Hematopoietic multipotent progenitor cell treated with erythropoietin and hydrocortisone succinate and interleukin-3 and kit ligand, for 15 days (in vitro differentiated cells): ENCODE results near the gene ZNF688.

Experiments
- DNase-seq: peaks from one replicate; pipeline ENCODE4 v3.0.0-alpha.2; 2015; ENCODE audit warnings: low spot score

ZNF688 gene

DNA sequence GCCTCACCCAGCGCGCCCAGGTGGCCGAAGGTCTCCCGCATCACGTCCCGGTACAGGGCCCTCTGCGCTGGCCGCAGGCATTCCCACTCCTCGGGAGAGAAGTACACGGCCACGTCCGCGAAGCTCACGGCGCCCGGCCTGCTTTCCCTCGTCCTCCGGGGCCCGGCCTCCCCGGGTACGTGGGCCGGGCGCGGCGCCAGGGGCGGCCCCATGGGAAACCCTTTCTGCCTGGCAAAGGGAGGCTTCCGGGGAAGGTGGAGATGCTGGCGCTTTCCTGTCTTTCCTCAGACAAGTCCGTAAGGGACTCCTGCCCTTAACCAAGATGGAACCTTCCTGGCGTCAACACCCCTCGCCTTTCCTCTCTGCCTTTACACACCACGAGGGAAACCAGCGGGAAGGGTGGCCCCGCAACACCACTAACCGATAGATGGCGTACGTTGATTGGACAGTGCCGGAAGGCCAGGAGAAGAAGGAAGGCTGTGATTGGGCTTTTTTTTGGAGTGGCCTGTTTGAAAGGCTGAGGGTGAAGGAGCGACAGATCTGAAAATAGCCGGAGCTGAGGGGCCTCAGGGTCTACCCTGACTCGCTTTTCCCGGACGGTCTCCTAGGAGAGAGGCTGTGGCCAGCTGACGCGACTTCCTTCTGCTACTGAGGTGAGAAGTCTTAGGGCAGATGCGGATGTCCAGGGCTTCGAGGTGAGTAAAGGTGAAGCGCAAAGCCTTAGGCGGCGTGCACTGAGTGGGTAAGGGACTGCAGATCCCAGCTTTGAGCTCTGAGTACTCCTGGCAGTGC, 14.1 kb upstream of the ZNF688 start, which contains the start of gene ZNF785:
Gene ZNF785 (minus strand): TSS at position 298 of the 792 bp plus-strand sequence. CDS start 86 bp downstream, at position 212.
- peak; percentile 95 for DNase-seq

DNA sequence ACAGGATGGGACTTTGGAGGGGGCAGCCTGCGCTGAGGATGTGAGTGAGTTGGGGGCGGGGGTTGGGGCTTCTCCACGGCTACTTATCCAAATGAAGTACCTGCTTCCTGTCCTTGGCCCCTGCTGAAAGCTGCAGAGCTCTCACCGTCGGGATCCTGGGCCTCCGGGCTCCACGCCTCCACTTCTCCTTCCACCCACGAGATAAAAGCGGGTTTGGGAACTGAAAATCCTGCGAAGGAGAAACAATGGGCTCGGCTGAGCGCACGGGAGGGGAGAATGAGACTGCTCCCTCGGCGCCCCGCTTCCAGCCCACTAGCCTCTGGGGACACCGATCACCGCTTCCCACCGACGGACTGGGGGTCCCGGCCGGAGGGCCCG, 13.5 kb upstream of the ZNF688 start:
- DNase-seq: no peak

DNA sequence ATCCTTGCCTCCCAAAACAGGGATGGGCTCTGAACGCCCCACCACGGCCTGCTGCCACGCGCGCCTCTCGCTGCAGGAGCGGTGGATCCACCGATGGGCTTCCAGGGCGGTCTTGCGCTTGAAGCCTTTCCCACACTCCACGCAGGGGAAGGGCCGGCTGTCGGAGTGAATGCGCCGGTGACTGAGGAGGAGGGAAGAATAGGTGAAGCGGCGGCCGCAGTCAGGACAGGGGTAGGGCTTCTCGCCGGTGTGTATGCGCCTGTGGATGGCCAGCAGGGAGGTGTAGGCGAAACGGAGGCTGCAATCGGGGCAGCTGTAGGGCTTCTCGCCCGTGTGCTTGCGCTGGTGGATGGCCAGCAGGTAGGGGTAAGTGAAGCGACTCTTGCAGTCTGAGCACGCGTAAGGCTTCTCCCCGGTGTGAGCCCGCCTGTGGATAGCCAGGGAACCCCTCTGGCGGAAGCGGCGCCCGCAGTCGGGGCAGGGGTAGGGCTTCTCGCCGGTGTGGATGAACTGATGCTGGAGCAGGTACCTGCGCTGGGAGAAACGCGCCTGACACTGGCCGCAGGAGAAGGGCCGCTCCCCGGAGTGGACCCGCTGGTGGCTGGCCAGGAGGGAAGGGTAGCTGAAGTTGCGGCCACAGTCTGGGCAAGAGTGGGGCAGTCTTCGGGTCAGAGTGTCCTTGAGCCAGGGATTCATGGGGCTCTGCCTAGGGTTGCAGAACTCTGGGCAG, 11.3 kb upstream of the ZNF688 start:
- DNase-seq: no peak

DNA sequence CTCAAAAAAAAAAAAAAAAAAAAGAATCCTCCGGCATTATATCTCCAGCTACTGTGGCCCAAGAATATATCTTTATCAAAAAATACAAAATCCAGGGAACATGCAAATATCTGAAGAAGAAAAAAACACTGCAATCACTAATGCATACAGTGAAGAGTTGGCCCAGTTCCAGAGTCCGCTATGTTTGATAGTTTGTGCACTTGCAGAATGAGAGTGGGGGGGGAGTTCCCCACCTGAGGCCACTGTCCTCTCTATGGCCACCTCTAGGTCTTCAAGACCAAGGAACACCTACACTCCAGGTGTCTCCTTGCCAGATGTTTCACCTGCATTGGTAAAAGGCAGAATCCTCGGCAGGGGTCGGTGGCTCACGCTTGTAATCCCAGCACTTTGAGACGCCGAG, 9.9 kb upstream of the ZNF688 start:
- no peak for DNase-seq

DNA sequence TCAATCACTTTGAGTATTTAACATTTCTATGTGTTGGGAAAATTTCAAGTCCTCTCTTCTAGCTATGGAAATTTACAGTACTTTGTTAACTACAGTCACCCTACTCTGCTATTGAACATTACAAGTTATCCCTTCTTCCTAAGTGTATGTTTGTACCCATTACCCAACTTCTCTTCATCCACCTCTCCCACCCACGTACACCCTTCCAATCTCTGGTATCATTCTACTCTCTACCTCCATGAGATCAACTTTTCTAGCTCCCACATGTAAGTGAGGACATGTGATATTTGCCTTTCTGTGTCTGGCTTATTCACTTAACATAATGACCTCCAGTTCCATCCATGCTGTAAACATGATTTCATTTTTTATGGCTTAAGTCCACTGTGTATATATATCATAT, 3.2 kb upstream of the ZNF688 start:
- no peak for DNase-seq

DNA sequence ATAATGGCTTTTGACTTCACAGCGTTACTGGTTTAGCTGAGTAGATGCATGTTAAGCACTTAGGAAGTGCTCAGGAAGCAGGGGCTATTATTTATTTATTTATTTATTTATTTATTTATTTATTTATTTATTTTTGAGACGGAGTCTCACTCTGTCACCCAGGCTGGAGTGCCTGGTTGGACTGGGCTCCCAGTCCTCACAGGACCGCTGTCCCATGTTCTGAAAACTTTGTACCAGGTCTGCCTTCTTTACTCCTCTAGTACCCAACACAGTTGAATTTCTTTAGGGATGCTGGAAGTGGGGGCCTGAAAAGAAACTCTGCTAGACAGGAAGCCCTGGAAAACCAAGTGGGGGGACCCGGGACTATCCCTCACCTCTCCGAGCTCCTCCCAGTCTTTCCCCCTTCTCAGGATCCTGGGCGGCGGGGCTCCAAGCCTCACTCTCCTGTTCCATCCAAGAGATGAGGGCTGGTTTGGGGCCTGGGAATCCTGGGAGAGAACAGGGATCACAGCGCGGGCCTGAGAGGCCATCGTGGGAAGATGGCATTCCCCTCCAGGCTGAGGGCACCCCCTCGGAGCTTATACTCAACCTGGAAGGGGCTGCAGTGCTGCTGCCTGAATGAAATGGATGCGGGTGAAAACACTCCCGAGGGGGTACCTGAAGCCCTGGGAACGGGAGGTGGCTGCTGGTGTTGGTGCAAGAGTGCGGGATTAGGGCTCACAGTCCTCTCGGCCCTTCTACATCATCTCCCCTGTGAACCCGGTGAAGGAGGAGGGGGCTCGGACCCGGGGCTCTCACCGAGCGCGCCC, 674 bp downstream of the ZNF688 start:
- DNase-seq: no peak

DNA sequence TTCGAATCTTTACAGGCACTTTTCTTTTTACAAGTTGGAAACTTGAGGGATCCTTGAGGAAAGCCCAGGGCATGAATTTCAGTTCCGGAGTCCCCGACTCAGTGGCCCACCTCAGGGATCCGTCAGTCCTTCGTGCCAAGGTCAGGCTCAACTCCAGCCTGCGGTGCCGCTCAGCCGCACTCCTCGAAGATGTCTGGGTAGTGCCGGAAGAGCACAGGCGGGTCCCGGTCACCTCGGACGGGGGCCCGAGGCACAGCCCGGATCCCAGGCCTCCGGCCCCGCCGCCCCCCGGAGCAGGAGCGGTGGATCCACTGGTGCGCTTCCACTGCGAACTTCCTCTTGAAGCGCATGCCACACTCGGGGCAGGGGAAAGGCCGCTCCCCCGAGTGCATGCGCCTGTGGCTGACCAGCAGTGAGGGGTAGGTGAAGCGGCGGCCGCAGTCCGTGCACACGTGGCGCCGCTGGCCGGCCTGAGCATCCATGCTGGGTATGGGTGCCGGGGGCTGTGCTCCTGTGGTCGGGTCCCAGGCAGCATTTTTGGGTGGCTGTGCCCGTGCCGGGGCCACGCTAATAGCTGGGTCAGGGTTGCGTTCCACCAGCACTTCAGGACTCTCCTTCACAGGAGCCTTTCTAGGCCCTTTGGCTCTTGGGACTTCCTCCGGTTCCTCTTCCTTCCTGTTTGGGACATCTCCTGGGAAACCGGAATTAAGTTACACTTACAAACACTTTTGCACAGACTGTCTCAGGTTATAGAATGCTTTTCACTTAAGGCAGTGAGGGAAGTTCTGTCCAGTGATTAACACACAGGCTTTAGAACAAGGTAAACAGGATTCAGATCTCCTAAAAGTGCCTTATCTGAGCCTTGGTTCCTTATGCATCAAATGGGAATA, 1.5 kb downstream of the ZNF688 start:
- DNase-seq: no peak

DNA sequence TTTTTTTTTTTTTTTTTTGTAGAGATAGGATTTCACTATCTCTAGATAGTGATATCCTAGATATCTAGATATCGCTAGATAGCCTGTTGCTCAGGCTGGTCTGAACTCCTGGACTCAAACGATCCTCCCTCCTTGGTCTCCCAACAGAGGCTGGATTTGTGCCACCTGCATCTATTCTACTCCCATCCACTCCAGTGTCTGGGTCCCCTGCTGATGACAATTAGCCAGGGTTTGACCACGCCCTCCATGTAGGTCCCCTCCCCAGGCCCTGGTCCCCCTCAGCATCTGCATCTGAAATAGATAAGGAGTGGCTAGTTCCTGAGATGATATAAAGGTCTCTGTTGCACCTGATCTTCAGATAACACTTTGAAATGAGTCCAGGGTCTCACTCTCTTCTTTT, 2.2 kb downstream of the ZNF688 start:
- no peak for DNase-seq

DNA sequence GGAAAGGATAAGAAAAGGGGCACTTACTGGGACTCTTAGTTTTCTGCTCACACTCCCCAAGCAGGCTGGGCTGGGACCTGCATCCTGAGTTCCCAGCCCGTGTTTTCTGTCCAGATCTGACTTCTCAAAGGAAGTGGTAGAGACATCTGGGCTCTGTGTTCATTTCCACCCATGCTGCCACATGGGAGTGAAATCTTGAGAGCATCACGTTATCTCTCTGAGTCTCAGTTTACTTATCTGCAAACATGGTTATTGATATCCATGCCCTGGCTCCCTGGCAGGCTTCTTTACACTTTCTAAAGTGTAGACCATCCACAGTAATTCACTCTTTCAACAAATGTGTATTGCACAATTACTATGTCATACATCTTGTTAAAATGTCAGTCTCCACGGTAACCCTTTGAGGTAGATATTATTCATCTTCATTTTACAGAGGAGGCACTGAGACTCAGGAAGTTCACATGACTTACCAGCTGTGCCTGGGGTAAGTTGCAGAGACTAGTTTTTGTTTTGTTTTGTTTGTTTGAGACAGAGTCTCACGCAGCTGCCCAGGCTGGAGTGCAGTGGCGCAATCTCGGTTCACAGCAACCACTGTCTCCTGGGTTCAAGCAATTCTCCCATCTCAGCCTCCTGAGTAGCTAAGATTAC, 3.4 kb downstream of the ZNF688 start:
- DNase-seq: no peak

DNA sequence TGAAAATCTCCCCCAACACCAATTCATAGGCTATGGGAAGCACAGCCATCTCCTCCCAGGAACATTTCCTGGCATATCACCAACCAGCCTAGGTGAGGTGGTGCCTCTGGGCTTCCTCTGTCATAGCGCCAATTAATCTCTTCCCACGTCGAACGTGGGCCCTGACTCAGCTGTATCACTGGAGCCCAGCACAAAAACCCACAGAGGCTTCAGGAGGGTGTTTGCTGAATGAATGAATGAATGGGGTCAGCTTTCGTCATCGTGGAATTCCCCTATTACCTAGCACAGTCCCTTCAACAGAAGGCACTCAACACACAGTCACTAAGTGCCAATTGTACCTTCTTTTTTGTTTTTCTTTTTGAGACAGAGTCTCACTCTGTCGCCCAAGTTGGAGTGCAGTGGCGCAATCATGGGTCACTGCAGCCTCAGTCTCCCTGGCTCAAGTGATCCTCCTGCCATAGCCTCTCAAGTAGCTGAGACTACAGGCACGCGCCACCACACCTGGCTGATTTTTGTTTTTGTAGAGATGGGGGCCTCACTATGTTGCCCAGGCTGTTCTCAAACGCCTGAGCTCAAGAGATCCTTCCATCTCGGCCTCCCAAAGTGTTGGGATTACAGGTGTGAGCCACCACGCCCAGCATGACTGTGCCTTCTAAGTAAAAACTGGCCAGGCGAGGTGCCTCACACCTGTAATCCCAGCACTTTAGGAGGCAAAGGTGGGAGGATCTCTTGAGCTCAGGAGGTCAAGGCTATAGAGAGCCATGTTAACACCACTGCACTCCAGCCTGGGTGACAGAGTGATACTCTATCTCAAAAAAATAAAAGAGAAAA, 4.1 kb downstream of the ZNF688 start:
- no peak for DNase-seq

DNA sequence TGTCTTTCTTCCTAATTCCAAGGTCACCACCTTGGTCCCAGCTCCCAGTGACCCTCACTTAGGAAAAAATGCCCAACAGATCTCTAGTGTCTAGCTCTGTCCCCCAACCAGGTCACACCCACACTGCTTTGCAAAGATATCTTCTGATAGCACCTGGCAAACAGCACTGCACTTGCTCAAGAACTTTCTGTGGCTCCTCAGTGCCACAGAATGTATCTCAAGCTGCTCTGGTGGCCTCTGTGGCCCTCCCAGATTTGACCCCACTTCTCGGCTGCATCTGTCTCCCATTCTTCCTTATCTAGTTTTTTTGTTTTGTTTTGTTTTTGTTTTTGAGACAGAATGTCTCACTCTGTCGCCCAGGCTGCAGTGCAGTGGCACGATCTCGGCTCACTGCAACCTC, 5.0 kb downstream of the ZNF688 start:
- no peak for DNase-seq

DNA sequence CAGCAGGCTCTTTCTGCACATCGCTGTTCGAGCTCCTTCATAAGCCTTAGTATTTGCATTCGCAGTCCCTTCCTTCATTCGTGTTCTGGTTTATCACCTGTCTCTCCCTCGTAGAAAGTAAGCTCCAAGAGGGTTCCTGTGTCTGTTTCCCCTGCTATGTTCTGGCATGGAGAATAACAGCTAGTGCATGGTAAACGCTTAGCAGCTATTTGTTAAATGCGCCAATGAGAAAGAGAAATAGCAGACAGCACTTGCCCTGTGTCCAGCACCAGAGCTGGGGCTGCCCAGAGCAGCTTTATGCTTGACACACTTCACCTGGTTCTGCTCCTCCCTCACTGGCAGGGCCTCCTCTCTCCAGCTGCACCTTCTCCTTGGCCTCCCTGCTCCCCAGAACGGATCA, 5.5 kb downstream of the ZNF688 start:
- no peak for DNase-seq

DNA sequence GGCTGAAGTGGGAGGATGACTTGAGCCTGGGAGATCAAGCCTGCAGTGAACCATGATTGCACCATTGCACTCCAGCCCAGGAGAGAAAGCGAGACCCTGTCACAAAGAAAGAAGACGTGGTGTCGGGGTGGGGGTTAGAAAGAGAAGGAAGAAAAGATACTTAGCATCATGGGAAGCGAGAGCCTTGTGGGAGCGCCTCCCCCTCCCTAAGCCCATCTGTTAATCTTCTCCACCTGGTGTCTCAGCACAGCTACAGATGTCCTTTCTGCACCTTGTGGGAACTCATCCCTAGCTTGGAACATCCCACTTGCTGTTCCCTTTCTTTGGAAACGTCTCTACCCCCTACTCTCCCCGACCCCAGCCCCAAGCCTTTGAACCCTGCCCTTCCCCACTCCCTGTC, 6.0 kb downstream of the ZNF688 start:
- DNase-seq: no peak

DNA sequence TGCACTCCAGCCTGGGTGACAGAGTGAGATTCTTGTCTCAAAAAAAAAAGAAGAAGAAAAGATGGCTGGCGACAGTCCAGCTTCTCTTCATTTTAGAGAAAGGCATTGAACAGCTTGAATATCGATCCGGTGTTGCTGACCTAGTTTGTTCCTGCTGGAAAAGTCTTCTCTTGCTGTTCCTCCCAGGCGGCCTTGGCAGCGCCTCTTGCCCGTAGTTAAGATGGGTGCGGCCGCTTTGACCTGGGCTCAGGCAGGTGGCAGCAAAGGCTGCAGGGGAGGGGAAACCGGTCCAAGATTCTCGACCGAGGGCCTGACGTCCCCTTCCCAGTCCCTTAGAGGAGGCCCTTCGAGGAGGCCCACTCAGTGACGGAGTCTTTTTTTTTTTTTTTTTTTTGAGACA, 9.5 kb downstream of the ZNF688 start:
- DNase-seq: no peak

DNA sequence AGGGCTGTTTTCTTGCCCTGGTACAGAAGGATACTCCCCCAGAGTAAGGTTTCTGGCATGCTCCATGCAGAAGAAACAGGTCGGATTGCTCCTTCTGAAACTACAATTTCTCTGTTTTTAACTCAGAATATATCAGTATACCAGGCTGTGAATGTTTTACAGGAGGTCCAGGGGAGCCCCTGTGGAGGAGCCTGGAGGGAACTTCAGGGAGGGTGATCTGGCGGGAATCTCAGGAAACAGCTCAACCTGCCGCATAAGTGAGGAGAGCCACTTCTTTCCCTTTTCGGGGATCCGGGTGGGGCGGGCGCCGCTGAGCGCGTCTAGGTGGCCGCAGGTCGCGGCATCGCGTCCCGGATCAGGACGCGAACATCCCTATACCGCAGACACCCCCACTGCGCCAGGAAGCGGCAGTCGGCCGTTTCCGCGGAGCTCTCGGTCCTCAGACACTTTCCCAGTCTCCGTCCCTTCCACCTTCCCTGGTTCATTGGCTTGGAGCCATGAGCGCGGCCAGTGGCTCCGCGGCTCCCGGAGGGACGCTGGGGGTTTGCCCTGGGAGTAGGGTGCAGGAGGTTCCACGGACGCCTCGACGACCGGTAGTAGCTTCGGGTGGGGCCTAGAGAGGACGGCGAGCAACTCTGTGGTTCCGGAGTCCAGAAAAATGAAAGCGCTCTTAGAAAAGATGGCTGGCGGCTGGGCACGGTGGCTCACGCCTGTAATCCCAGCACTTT, 10.3 kb downstream of the ZNF688 start:
- no peak for DNase-seq

DNA sequence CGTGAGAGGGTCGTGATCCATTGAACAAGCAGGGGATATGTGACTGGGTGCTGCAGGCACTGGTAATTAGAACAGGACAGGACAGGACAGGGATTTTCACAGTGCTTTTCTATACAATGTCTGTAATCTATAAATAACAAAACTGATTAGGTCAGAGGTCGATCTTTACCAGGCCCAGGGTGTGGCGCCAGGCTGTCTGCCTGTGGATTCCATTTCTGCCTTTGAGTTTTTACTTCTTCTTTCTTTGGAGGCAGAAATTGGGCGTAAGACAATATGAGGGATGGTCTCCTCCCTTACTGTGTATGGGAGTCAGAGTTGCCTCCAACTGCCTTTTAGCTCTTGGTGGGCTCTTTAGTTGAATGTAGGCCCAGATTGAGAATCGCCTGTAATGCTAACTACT, 11.8 kb downstream of the ZNF688 start:
- DNase-seq: no peak

DNA sequence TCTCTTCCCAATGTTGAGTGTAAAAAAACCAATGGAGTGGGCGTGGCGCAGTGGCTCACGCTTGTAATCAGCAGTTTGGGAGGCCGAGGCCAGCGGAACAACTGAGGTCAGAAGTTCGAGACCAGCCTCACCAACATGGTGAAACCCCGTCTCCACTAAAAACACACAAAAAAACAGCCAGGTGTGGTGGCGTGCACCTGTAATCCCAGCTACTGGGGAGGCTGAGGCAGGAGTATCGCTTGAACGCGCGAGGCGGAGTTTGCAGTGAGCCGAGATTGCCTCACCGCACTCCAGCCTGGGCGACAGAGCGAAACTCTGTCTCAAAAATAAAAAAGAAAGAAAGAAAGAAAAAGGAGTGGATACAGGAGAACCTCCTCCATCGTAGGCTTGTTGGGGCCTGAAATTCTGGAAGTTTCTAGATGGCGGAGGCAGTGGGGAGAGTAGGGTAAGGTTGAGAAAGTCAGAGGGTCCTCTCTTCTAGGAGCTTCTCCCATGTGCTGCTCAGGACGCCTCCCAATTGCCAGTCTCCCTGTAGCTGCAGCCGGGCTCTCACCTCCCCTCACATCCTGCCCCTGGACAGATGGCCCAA, 12.6 kb downstream of the ZNF688 start:
- DNase-seq: no peak

DNA sequence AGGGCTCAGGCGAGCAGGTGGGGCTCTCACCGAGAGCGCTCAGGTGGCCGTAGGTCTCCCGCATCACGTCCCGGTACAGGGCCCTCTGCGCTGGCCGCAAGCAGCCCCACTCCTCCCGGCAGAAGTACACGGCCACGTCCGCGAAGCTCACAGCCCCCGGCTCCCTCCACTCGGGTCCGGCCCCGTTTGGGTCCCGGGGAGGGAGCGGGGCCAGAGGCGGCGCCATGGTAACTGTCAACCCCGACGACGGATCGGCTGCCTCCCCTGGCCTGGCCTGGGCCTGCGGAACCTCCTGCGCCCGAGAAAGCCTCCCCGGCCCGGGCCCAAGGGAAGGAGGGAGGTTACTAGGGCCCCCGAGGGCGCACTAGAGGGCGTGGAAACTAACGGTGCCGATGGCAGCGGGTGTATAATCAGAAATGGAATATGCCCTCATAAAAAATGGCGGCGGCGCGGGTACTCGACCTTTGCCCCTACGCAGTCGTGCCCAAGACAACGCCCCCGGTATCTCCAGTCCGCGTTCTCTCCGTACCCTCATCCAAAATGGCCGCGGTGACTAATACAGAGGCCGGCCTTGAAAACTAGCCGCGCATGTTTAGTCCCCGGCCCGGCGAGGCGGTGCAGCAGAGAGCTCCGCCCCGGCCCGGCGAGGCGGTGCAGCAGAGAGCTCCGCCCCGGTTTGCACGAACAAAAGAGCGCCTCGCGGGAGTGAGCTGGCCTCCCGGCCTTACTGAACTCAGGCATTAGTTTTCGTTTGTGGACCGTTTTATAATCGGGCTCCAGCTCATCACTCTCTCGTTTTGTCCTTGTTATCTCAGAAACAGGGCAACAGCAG, 13.3 kb downstream of the ZNF688 start, which contains the start of gene ZNF764:
Gene ZNF764 (minus strand): TSS at position 418 of the 832 bp plus-strand sequence. CDS start 192 bp downstream, at position 226.
- DNase-seq: peak; percentile 99
